ENCODE measurements around the gene GNPNAT1.

Gene GNPNAT1
- long read RNA-seq, transcript GNPNAT1-201 (6 exons, 3,860 nt) = major isoform, 18 of 20 reads
- long read RNA-seq, partial matches to known transcripts = 1 of 20 reads
- long read RNA-seq, other reads (novel, unspliced or antisense) = 1 of 20 reads

DNA sequence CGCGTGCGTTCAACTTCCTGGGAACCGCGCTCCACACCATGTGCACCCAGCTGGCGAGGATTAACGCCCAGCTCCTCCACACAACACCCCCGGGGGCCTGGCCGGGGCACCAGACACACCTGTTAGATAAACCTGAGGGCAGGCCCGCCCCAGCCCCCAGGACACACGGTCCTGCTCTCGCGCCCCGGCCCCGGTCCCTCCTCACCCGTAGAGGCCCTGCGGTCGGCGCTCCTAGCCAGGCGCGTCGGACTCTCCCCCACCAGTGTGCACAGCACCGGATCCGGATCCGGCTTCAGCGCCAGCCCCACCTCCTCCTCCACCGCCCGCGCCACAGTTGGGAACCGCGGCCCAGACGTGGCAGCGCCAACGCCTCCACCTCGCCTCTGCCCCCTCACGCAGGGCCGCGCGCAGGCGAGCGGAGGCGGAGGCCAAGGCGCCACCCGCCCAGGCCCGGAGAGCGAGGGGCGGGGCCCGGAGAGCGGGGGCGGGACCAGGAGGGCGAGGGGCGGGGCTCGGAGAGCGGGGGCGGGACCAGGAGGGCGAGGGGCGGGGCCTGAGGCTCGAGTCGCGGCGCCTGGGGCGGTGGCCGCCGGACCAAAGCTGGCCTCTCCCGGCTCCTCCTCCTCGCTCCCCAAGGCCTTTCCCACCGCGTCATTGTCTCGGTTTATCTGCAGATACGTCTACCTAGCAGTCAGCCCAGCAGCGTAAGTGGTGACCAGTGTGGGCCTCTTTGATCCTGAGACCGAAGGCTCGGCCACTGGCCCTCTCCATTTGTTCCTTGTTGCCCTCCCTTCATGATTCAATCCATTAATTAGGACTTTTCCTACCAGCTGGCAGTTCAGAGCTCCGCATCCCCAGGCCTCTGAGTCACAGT is at the start of gene GNPNAT1:
Gene GNPNAT1 (minus strand): TSS at position 385 of the 874 bp plus-strand sequence. CDS start 6,957 bp downstream, outside the sequence.
- TF ChIP-seq POLR2AphosphoS5 (IDR thresholded peaks at IDR 0.05; ENCODE audit: low read depth) (peak; percentile 78), GABPA (IDR thresholded peaks at IDR 0.05; ENCODE audit: low read depth) (peak; percentile 53; the same call in 1 of the 2 replicates)
- TF ChIP-seq, protein P1, sequence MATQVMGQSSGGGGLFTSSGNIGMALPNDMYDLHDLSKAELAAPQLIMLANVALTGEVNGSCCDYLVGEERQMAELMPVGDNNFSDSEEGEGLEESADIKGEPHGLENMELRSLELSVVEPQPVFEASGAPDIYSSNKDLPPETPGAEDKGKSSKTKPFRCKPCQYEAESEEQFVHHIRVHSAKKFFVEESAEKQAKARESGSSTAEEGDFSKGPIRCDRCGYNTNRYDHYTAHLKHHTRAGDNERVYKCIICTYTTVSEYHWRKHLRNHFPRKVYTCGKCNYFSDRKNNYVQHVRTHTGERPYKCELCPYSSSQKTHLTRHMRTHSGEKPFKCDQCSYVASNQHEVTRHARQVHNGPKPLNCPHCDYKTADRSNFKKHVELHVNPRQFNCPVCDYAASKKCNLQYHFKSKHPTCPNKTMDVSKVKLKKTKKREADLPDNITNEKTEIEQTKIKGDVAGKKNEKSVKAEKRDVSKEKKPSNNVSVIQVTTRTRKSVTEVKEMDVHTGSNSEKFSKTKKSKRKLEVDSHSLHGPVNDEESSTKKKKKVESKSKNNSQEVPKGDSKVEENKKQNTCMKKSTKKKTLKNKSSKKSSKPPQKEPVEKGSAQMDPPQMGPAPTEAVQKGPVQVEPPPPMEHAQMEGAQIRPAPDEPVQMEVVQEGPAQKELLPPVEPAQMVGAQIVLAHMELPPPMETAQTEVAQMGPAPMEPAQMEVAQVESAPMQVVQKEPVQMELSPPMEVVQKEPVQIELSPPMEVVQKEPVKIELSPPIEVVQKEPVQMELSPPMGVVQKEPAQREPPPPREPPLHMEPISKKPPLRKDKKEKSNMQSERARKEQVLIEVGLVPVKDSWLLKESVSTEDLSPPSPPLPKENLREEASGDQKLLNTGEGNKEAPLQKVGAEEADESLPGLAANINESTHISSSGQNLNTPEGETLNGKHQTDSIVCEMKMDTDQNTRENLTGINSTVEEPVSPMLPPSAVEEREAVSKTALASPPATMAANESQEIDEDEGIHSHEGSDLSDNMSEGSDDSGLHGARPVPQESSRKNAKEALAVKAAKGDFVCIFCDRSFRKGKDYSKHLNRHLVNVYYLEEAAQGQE (IDR thresholded peaks at IDR 0.05; ENCODE audit: insufficient replicate concordance, low read depth) = no peak
- Histone ChIP-seq H3K27me3 (ENCODE audit: insufficient read depth, poor library complexity, severe bottlenecking) (no peaks in the 10 kb centered on the region), H3K27ac (replicated peaks) (peak within 1 kb of the TSS; percentile 62), H3K4me3 (replicated peaks; ENCODE audit: insufficient read depth, low read length) (peak within 1 kb of the TSS; percentile 76)
- DNase-seq (ENCODE audit: low read depth in 1 of 2, low spot score in 1 of 2) = peak; percentile 64 to 79

DNA sequence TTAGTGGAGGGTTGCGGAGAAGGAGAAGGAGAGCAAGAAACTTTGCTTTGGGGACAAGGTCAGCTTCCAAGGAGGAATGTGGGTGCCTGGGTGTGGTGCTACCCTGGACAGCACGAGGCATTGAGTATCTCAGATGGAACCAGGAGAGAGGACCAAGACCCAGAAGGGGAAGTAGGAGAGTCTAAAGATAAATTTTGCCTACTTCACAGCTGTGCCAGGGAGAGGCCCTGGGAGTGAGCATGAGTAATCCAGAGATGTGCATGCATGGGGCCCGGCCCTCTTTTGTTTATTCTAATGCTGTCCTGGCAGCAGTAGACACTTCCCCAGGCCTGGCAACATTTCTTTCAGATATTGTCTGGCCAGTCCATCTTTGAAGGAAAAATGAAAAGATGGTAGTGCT is 49.5 kb upstream of the GNPNAT1 start:
- TF ChIP-seq, protein P1 (IDR thresholded peaks at IDR 0.05; ENCODE audit: insufficient replicate concordance, low read depth) = peak; percentile 40
- TF ChIP-seq, protein P2, sequence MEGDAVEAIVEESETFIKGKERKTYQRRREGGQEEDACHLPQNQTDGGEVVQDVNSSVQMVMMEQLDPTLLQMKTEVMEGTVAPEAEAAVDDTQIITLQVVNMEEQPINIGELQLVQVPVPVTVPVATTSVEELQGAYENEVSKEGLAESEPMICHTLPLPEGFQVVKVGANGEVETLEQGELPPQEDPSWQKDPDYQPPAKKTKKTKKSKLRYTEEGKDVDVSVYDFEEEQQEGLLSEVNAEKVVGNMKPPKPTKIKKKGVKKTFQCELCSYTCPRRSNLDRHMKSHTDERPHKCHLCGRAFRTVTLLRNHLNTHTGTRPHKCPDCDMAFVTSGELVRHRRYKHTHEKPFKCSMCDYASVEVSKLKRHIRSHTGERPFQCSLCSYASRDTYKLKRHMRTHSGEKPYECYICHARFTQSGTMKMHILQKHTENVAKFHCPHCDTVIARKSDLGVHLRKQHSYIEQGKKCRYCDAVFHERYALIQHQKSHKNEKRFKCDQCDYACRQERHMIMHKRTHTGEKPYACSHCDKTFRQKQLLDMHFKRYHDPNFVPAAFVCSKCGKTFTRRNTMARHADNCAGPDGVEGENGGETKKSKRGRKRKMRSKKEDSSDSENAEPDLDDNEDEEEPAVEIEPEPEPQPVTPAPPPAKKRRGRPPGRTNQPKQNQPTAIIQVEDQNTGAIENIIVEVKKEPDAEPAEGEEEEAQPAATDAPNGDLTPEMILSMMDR (IDR thresholded peaks at IDR 0.05; ENCODE audit: insufficient read depth, low read length) = no peak
- no peaks in the 10 kb centered on the region for H3K27me3 ChIP-seq (ENCODE audit: insufficient read depth, poor library complexity, severe bottlenecking)
- no peak overlapping the region for H3K4me3 ChIP-seq (replicated peaks; ENCODE audit: insufficient read depth, low read length)
- no peak for DNase-seq (ENCODE audit: low read depth in 1 of 2, low spot score in 1 of 2)
- no peak overlapping the region for H3K27ac ChIP-seq (replicated peaks)

DNA sequence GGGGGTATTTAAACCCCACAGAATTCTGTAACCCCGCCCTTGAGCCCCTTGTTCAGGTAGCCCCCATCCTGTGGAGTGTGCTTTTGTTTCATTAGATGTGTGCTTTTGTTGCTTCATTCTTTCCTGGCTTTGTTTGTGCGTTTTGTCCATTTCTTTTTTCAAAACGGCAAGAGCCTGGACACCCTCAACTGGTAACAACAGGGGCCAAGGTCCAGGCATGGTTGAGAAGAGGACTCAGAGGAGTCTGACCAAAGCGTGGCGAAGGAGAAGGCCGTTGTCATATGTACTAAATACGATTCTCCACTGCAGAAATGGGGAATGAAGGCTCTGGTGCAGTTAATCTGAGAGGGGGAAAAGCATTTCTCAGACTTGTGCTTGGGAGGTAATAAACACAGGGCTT is 46.0 kb upstream of the GNPNAT1 start:
- H3K27ac ChIP-seq (replicated peaks) = no peak overlapping the region
- no peak for DNase-seq (ENCODE audit: low read depth in 1 of 2, low spot score in 1 of 2)
- H3K27me3 ChIP-seq (ENCODE audit: insufficient read depth, poor library complexity, severe bottlenecking) = no peaks in the 10 kb centered on the region
- no peak for TF ChIP-seq GABPA (IDR thresholded peaks at IDR 0.05; ENCODE audit: low read depth)
- TF ChIP-seq SPI1 (IDR thresholded peaks at IDR 0.05; ENCODE audit: borderline replicate concordance, low read depth) = no peak
- TF ChIP-seq, protein P1 (IDR thresholded peaks at IDR 0.05; ENCODE audit: insufficient replicate concordance, low read depth) = no peak
- TF ChIP-seq, protein P2 (IDR thresholded peaks at IDR 0.05; ENCODE audit: insufficient read depth, low read length) = no peak
- no peak for TF ChIP-seq POLR2AphosphoS5 (IDR thresholded peaks at IDR 0.05; ENCODE audit: low read depth)
- no peak overlapping the region for H3K4me3 ChIP-seq (replicated peaks; ENCODE audit: insufficient read depth, low read length)

Data from HL-60 (cell line).